SK-N-SH treated with all-trans-retinoic acid at 6 μM for 48 hours (cell line): Measurements from ENCODE around the gene TMEM207.

Experiments
- ARNTL ChIP-seq: fragments of 450-650 bp; formaldehyde crosslinking; IDR thresholded peaks from 2 replicates; pipeline ENCODE4 v1.5.0; 2020; ENCODE audit warnings: low read depth, mild to moderate bottlenecking, moderate library complexity, borderline replicate concordance
- RARB ChIP-seq: fragments of 250-450 bp; sonication (Bioruptor Pico); IDR thresholded peaks from 2 replicates; pipeline ENCODE4 v1.8.0; 2021; ENCODE audit warnings: mild to moderate bottlenecking, moderate library complexity
- ZFP3 ChIP-seq: fragments of 250-450 bp; sonication (Bioruptor Pico); IDR thresholded peaks from 2 replicates; pipeline ENCODE4 v1.5.0; 2020; ENCODE audit warnings: mild to moderate bottlenecking, moderate library complexity
- TF ChIP-seq, protein P1 (sequence below): fragments of 250-450 bp; sonication (Bioruptor Pico); IDR thresholded peaks from 2 replicates; pipeline ENCODE4 v1.8.0; 2020; ENCODE audit warnings: mild to moderate bottlenecking, moderate library complexity, borderline replicate concordance

DNA sequence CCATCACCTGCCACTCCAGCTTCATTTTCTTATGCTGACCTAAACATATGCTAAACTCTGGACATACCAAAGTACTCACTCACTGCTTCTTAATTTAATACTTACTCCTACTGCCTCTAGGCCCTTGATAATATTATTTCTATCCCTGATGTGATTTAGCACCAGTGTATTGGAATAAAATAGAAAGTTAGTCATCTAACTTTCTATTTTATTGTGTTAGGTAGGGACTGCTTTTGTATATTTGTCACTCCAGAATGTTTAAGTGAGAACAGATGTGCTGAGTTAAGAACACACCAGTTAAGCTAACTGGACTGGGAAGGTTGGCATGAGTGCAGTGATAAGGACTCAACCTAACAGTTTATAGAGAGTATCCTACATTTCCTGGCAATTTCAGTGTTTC is 68.3 kb downstream of the TMEM207 start:
- TF ChIP-seq RARB (CRISPR knock-in tag): no peak
- TF ChIP-seq ZFP3 (CRISPR knock-in tag): no peak
- TF ChIP-seq, protein P1, sequence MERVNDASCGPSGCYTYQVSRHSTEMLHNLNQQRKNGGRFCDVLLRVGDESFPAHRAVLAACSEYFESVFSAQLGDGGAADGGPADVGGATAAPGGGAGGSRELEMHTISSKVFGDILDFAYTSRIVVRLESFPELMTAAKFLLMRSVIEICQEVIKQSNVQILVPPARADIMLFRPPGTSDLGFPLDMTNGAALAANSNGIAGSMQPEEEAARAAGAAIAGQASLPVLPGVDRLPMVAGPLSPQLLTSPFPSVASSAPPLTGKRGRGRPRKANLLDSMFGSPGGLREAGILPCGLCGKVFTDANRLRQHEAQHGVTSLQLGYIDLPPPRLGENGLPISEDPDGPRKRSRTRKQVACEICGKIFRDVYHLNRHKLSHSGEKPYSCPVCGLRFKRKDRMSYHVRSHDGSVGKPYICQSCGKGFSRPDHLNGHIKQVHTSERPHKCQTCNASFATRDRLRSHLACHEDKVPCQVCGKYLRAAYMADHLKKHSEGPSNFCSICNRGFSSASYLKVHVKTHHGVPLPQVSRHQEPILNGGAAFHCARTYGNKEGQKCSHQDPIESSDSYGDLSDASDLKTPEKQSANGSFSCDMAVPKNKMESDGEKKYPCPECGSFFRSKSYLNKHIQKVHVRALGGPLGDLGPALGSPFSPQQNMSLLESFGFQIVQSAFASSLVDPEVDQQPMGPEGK (CRISPR knock-in tag): no peak
- no peak for TF ChIP-seq ARNTL (CRISPR knock-in tag)
